WTC11 (cell line): ENCODE results near the gene REPIN1. TPM values are rescaled to one million over a fixed set of nuclear protein-coding genes. Genes with fewer than 3 reads are reported as not detected.

Experiments
- ATAC-seq: fragments of 200-7000 bp; cut with Tn5 transposase; 2 replicates; pipeline ENCODE4 v1.10.0; 2021; ENCODE audit warnings: mild to moderate bottlenecking, moderate library complexity
- CTCF ChIA-PET: fragments of 300-600 bp; sonication (Branson Sonifier 250); formaldehyde crosslinking; loops from one replicate; lab custom pipeline; 2021; ENCODE audit warnings: antibody characterized with exemption; lab: Charles Lee
- POLR2A ChIA-PET: fragments of 350-600 bp; sonication (Branson Sonifier 250); formaldehyde crosslinking; loops from one replicate; lab custom pipeline; 2021; ENCODE audit warnings: antibody characterized with exemption; lab: Charles Lee
- DNase-seq: peaks from one replicate; pipeline ENCODE4 v3.0.0; 2021; ENCODE audit warnings: low spot score
- H3K27ac Mint-ChIP-seq: 2 replicates; pipeline ENCODE4 v1.8.0; 2021; ENCODE audit warnings: mixed read lengths
- H3K27me3 Mint-ChIP-seq: 2 replicates; pipeline ENCODE4 v1.8.0; 2021; ENCODE audit warnings: low read depth, mild to moderate bottlenecking, moderate library complexity, mixed read lengths
- H3K36me3 Mint-ChIP-seq: 2 replicates; pipeline ENCODE4 v1.8.0; 2021; ENCODE audit warnings: mixed read lengths
- H3K4me1 Mint-ChIP-seq: 2 replicates; pipeline ENCODE4 v1.8.0; 2022; ENCODE audit warnings: mixed read lengths
- H3K4me3 Mint-ChIP-seq: 2 replicates; pipeline ENCODE4 v1.8.0; 2021; ENCODE audit warnings: mild to moderate bottlenecking, moderate library complexity, mixed read lengths
- H3K9me3 Mint-ChIP-seq: 2 replicates; pipeline ENCODE4 v1.8.0; 2021; ENCODE audit warnings: mixed read lengths
- AR ChIP-seq: fragments of 250-450 bp; sonication (Bioruptor Pico); IDR thresholded peaks from 2 replicates; pipeline ENCODE4 v1.9.0; 2021; ENCODE audit warnings: mild to moderate bottlenecking
- ATF2 ChIP-seq: sonication (generic); formaldehyde crosslinking; IDR thresholded peaks from 2 replicates; pipeline ENCODE4 v1.8.1; 2022; ENCODE audit warnings: low read depth, missing genetic modification reagents, borderline replicate concordance
- CREM ChIP-seq: sonication (generic); formaldehyde crosslinking; IDR thresholded peaks from 2 replicates; pipeline ENCODE4 v1.8.1; 2022; ENCODE audit warnings: mild to moderate bottlenecking, missing genetic modification reagents, moderate library complexity
- CTCF ChIP-seq: fragments of 200-600 bp; IDR thresholded peaks from 2 replicates; pipeline ENCODE4 v1.8.0; 2022; ENCODE audit warnings: antibody characterized with exemption
- E2F4 ChIP-seq: sonication (generic); formaldehyde crosslinking; IDR thresholded peaks from 2 replicates; pipeline ENCODE4 v1.8.1; 2022; ENCODE audit warnings: low read depth, mild to moderate bottlenecking, moderate library complexity, missing genetic modification reagents, borderline replicate concordance
- GABPB1 ChIP-seq: sonication (generic); formaldehyde crosslinking; IDR thresholded peaks from 2 replicates; pipeline ENCODE4 v1.8.1; 2023; ENCODE audit warnings: mild to moderate bottlenecking, missing genetic modification reagents
- GTF2I ChIP-seq: fragments of 250-450 bp; sonication (Bioruptor Pico); conservative IDR thresholded peaks from 2 replicates; pipeline ENCODE4 v1.4.0; 2021; ENCODE audit warnings: mild to moderate bottlenecking
- IRF1 ChIP-seq: sonication (generic); formaldehyde crosslinking; IDR thresholded peaks from 2 replicates; pipeline ENCODE4 v1.8.0; 2023; ENCODE audit warnings: missing genetic modification reagents
- JUN ChIP-seq: sonication (generic); formaldehyde crosslinking; IDR thresholded peaks from 2 replicates; pipeline ENCODE4 v1.8.0; 2023; ENCODE audit warnings: mild to moderate bottlenecking, missing genetic modification reagents
- MXD4 ChIP-seq: fragments of 250-450 bp; sonication (Bioruptor Pico); IDR thresholded peaks from 2 replicates; pipeline ENCODE4 v1.8.0; 2021; ENCODE audit warnings: mild to moderate bottlenecking, moderate library complexity, borderline replicate concordance
- NFATC4 ChIP-seq: fragments of 250-450 bp; sonication (Bioruptor Pico); IDR thresholded peaks from 2 replicates; pipeline ENCODE4 v1.9.0; 2021; ENCODE audit warnings: mild to moderate bottlenecking
- RELA ChIP-seq: sonication (generic); formaldehyde crosslinking; IDR thresholded peaks from 2 replicates; pipeline ENCODE4 v1.8.1; 2022; ENCODE audit warnings: missing genetic modification reagents, mild to moderate bottlenecking, borderline replicate concordance
- SMAD3 ChIP-seq: sonication (generic); formaldehyde crosslinking; IDR thresholded peaks from 2 replicates; pipeline ENCODE4 v1.8.0; 2022; ENCODE audit warnings: missing genetic modification reagents, mild to moderate bottlenecking, borderline replicate concordance
- ZBTB43 ChIP-seq: sonication (generic); formaldehyde crosslinking; IDR thresholded peaks from 2 replicates; pipeline ENCODE4 v1.8.1; 2023; ENCODE audit warnings: mild to moderate bottlenecking, missing genetic modification reagents
- ZNF317 ChIP-seq: sonication (generic); formaldehyde crosslinking; IDR thresholded peaks from 2 replicates; pipeline ENCODE4 v1.8.1; 2023; ENCODE audit warnings: low read depth, mild to moderate bottlenecking, moderate library complexity, missing genetic modification reagents, borderline replicate concordance
- ZNF416 ChIP-seq: fragments of 250-450 bp; sonication (Bioruptor Pico); IDR thresholded peaks from 2 replicates; pipeline ENCODE4 v1.9.0; 2021; ENCODE audit warnings: mild to moderate bottlenecking, inconsistent platforms
- ZNF512 ChIP-seq: sonication (generic); formaldehyde crosslinking; IDR thresholded peaks from 2 replicates; pipeline ENCODE4 v1.8.1; 2022; ENCODE audit warnings: missing genetic modification reagents, borderline replicate concordance
- ZNF532 ChIP-seq: fragments of 250-450 bp; sonication (Bioruptor Pico); IDR thresholded peaks from 2 replicates; pipeline ENCODE4 v1.9.0; 2021; ENCODE audit warnings: mild to moderate bottlenecking, borderline replicate concordance
- total RNA-seq: library from RNA; stranded (reverse); gene quantifications from 3 replicates; pipeline ENCODE4 v1.2.3, GENCODE V29; 2021

REPIN1 gene
- total RNA-seq, 1 experiment from 2014 or later: 130 TPM

GRCh38 chr7:150410131-150410530, 41.5 kb downstream of the REPIN1 start:
- peaks cover 17% of the 10 kb centered on the region for H3K4me1 Mint-ChIP-seq
- TF ChIP-seq MXD4 (CRISPR knock-in tag): no peak
- TF ChIP-seq ZNF532: no peak
- TF ChIP-seq NFATC4 (CRISPR knock-in tag): no peak
- TF ChIP-seq GTF2I: no peak
- TF ChIP-seq ZBTB43: no peak
- TF ChIP-seq IRF1 (CRISPR knock-in tag): no peak
- TF ChIP-seq JUN (CRISPR knock-in tag): no peak
- TF ChIP-seq CTCF: no peak
- H3K36me3 Mint-ChIP-seq: peaks cover 6% of the 10 kb centered on the region
- H3K27me3 Mint-ChIP-seq: no peaks in the 10 kb centered on the region
- H3K4me3 Mint-ChIP-seq: no peak overlapping the region
- no peaks in the 10 kb centered on the region for H3K9me3 Mint-ChIP-seq
- ChIA-PET CTCF (interaction anchor here (1.4 kb wide), 1 partner anchor 26 kb away, joined by 3 read pairs; no protein-coding TSS in a partner anchor), POLR2A (no interaction called here)
- no peak for DNase-seq
- no peak for ATAC-seq
- H3K27ac Mint-ChIP-seq: no peak overlapping the region

- no peaks in the 10 kb centered on the region; the same call in 1 of the 2 replicates for H3K27me3 Mint-ChIP-seq
- CTCF ChIA-PET: interaction anchor here (1.4 kb wide), 1 partner anchor 27 kb away, joined by 3 read pairs; no protein-coding TSS in a partner anchor
- H3K9me3 Mint-ChIP-seq: no peaks in the 10 kb centered on the region
- H3K36me3 Mint-ChIP-seq: peaks cover 6% of the 10 kb centered on the region
- H3K4me3 Mint-ChIP-seq: no peak overlapping the region
- POLR2A ChIA-PET: interaction anchor here (0.8 kb wide), 1 partner anchor 16 kb away, joined by 3 read pairs; no protein-coding TSS in a partner anchor
- DNase-seq (no peak), ATAC-seq (no peak)
- H3K4me1 Mint-ChIP-seq: peaks cover 18% of the 10 kb centered on the region
- H3K27ac Mint-ChIP-seq: peak overlapping the region; percentile 53; the same call in 1 of the 2 replicates
- no peak for TF ChIP-seq ZNF317
- no peak for TF ChIP-seq AR (CRISPR knock-in tag)
- no peak for TF ChIP-seq E2F4 (CRISPR knock-in tag)
- no peak for TF ChIP-seq CREM
- TF ChIP-seq RELA: no peak
- TF ChIP-seq ATF2: no peak
- TF ChIP-seq ZNF512 (CRISPR knock-in tag): no peak
- TF ChIP-seq SMAD3 (CRISPR knock-in tag): no peak
- no peak for TF ChIP-seq GABPB1 (CRISPR knock-in tag)
- TF ChIP-seq ZNF416 (CRISPR knock-in tag): no peak
- no peak for TF ChIP-seq NFATC4 (CRISPR knock-in tag)
These were observed 42.2 kb downstream of the REPIN1 start for GRCh38 chr7:150410680-150411346.
